Esophagus muscularis mucosa (tissue), 4 donors: ENCODE data around the gene TRMU. TPM values are rescaled to one million over a fixed set of nuclear protein-coding genes. Genes with fewer than 3 reads are reported as not detected.

Experiments used
- DNase-seq: peaks from one replicate; pipeline ENCODE4 v3.0.0-alpha.2; 2017; ENCODE audit errors: extremely low spot score
- H3K27ac ChIP-seq, 4 donors: fragments of 200-600 bp; sonication (generic); replicated peaks in 1 of 4; 1 replicate in 3 of 4; 2 replicates in 1 of 4; pipeline ENCODE4 v1.5.1; 2016 to 2019; ENCODE audit warnings: mild to moderate bottlenecking in 1 of 4
- H3K27me3 ChIP-seq, 4 donors: fragments of 200-600 bp; sonication (generic); one replicate each; pipeline versions ENCODE4 v1.5.1 to v1.6.0; 2016 to 2019
- H3K36me3 ChIP-seq, 4 donors: fragments of 200-600 bp; sonication (generic); one replicate each; pipeline ENCODE4 v1.5.1; 2016 to 2019
- H3K4me1 ChIP-seq, 4 donors: fragments of 200-600 bp; sonication (generic); one replicate each; pipeline ENCODE4 v1.5.1; 2016 to 2019
- H3K4me3 ChIP-seq, 4 donors: fragments of 200-600 bp; sonication (generic); 1 replicate in 2 of 4; 2 replicates in 2 of 4; pipeline ENCODE4 v1.5.1; 2016 to 2019; ENCODE audit warnings: mild to moderate bottlenecking in 4 of 4, moderate library complexity in 1 of 4
- H3K9me3 ChIP-seq, 4 donors: fragments of 200-600 bp; sonication (generic); 1 replicate in 3 of 4; 2 replicates in 1 of 4; pipeline ENCODE4 v1.5.1; 2016 to 2019
- EP300 ChIP-seq: sonication (generic); formaldehyde crosslinking; IDR thresholded peaks from one replicate; pipeline ENCODE4 v1.6.1; 2017; ENCODE audit warnings: antibody characterized with exemption
- POLR2A ChIP-seq: fragments of 450-650 bp; IDR thresholded peaks from one replicate; pipeline ENCODE4 v1.6.1; 2017; ENCODE audit warnings: antibody characterized with exemption, moderate library complexity, mild to moderate bottlenecking, low read depth
- POLR2AphosphoS5 ChIP-seq, 2 donors: sonication (generic); formaldehyde crosslinking; IDR thresholded peaks; one replicate each; pipeline ENCODE4 v1.6.1; 2017; ENCODE audit warnings: antibody characterized with exemption in 2 of 2
- WGBS: methylation state at CpG from one replicate; pipeline ENCODE4 v1.1.5; 2018; 5-methylcytosine and 5-hydroxymethylcytosine counted together
- intact Hi-C: fragments of 100-400 bp; cut with DNase I; formaldehyde crosslinking; loops from one replicate; pipeline ENCODE4 v1.15.1; 2023
- total RNA-seq, 4 donors: library from RNA; depleted of rRNA; stranded (reverse); fragments of >200 nt; gene quantifications; one replicate each; pipeline versions ENCODE4 v1.1.0 to v1.2.1, GENCODE V29; 2016
- TF ChIP-seq, protein P1 (sequence below), 3 experiments: fragments of 200-600 bp in 2 of 3; fragments of 450-650 bp in 1 of 3; sonication (generic) in 2 of 3; IDR thresholded peaks; one replicate each; pipeline ENCODE4 v1.5.1; 2017 to 2019; ENCODE audit warnings: antibody characterized with exemption in 3 of 3, mild to moderate bottlenecking in 2 of 3, moderate library complexity in 1 of 3

TRMU gene
- total RNA-seq, 4 donors from 2014 or later = 18.1 to 23.6 (median 20.6) TPM

DNA sequence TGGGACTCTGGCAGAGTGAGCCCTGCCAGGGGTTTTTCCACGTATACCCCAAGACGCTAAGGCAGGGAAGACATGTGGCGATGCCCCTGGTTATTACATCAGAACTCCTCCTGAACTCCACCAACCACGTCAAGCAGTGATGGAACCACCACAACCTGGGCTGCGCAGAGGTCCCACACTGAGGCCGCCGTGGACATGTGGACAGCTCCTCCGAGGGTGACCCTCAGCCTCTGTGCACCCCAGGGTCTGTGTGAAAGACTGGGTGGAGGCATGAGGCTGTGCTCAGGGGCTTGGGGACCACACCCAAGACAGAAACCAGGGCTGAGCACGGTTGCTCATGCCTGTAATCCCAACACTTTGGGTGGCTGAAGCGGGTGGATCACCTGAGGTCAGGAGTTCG, 52.2 kb downstream of the TRMU start:
- Histone ChIP-seq H3K36me3 (no peaks in the 10 kb centered on the region), H3K27me3 (no peaks in the 10 kb centered on the region), H3K27ac (no peak overlapping the region), H3K9me3 (no peaks in the 10 kb centered on the region), H3K4me1 (peaks cover 0 to 9% (median 2%) of the 10 kb centered on the region in 4 donors), H3K4me3 (no peak overlapping the region)
- intact Hi-C loops = no loop called here
- 94% methylated on average over 3 of the region's 11 CpGs for WGBS
- DNase-seq = no peak
- TF ChIP-seq EP300 (no peak), POLR2AphosphoS5 (IDR thresholded peaks at IDR 0.05) (no peak), POLR2A (no peak)
- TF ChIP-seq, protein P1, sequence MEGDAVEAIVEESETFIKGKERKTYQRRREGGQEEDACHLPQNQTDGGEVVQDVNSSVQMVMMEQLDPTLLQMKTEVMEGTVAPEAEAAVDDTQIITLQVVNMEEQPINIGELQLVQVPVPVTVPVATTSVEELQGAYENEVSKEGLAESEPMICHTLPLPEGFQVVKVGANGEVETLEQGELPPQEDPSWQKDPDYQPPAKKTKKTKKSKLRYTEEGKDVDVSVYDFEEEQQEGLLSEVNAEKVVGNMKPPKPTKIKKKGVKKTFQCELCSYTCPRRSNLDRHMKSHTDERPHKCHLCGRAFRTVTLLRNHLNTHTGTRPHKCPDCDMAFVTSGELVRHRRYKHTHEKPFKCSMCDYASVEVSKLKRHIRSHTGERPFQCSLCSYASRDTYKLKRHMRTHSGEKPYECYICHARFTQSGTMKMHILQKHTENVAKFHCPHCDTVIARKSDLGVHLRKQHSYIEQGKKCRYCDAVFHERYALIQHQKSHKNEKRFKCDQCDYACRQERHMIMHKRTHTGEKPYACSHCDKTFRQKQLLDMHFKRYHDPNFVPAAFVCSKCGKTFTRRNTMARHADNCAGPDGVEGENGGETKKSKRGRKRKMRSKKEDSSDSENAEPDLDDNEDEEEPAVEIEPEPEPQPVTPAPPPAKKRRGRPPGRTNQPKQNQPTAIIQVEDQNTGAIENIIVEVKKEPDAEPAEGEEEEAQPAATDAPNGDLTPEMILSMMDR (IDR thresholded peaks at IDR 0.05) = no peak

DNA sequence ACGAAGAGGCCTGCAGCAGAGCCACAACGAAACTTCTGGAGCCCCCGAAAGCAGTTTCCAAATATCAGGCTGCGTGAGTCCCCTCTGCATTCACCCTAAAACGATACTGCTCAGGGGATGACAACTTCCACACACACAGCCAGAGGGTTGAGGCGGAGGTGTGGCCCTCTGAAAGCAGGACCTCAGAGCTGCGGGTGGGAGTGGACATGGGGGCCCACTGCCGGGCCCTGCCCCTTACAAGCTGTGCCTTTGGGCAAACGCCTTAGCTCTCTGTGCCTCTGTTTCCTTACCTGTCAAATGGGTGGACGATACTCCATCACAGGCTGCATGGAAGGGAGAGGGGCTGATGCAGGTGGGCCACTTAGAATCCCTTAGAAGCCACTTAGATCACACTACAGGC, 53.1 kb downstream of the TRMU start:
- Histone ChIP-seq H3K27ac (no peak overlapping the region), H3K9me3 (no peaks in the 10 kb centered on the region), H3K27me3 (no peaks in the 10 kb centered on the region), H3K36me3 (no peaks in the 10 kb centered on the region), H3K4me3 (no peak overlapping the region), H3K4me1 (peaks cover 0 to 9% (median 2%) of the 10 kb centered on the region in 4 donors)
- intact Hi-C loops = no loop called here
- no peak for DNase-seq
- 100% methylated on average over 5 of the region's 10 CpGs for WGBS
- TF ChIP-seq EP300 (no peak), POLR2A (no peak), POLR2AphosphoS5 (IDR thresholded peaks at IDR 0.05) (no peak)
- TF ChIP-seq, protein P1 (IDR thresholded peaks at IDR 0.05) = no peak

DNA sequence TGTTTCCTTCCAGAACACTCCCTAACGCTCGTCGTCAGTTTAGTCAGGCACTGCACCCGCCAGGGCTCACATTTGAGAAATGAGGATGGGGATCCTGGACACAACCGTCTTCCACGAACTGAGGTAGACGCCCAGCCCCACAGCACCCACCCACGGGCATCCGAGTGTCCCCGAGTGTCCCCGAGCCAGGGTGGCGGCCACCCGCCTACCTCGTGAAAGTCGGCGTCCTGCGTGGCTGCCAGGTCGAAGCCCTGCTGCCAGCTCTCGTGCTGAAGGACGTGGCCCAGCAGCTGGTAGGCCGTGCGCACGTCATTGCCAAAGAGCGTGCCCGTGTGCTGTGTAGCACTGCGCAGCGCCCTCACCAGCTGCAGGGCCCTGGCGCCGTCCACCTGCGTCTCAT, 53.6 kb downstream of the TRMU start:
- no peaks in the 10 kb centered on the region for H3K27me3 ChIP-seq
- TF ChIP-seq, protein P1 (IDR thresholded peaks at IDR 0.05) = no peak
- no peak for TF ChIP-seq EP300
- no peaks in the 10 kb centered on the region for H3K36me3 ChIP-seq
- no peaks in the 10 kb centered on the region for H3K9me3 ChIP-seq
- no peak for DNase-seq
- H3K4me1 ChIP-seq = peaks cover 0 to 9% (median 2%) of the 10 kb centered on the region in 4 donors
- no peak overlapping the region for H3K27ac ChIP-seq
- WGBS = 94% methylated on average over 23 of the region's 30 CpGs
- intact Hi-C loops = no loop called here
- no peak overlapping the region for H3K4me3 ChIP-seq

DNA sequence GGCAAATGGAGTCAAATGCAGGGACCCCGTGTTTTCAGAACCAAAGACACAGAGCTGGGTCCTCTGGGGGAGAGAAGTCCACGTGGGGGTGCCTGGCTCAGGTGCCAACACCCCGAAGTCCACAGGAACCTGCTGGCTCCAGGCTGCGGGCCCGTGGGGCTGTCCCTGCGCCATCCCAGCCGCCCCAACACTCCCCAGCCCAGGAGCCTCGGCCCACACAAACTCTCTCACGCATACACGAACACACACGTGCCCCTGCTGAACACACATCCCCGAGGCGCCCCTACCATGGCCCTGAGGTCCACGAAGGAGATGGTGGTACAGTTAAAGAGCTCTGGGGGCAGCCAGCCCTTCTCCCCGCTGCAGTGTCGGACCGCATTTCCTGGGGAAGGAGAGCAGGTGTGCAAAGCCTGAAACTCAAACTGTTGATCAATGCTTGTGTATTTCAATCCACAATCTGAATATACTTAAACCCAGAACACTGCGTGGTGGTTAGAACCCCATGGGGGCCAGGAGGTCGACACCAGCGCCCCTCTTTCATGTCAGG, 54.7 kb downstream of the TRMU start:
- 79% methylated on average over 20 of the region's 20 CpGs for WGBS
- H3K27ac ChIP-seq = no peak overlapping the region
- TF ChIP-seq, protein P1 (IDR thresholded peaks at IDR 0.05) = no peak
- TF ChIP-seq POLR2AphosphoS5 (IDR thresholded peaks at IDR 0.05) (no peak), POLR2A (no peak), EP300 (no peak)

DNA sequence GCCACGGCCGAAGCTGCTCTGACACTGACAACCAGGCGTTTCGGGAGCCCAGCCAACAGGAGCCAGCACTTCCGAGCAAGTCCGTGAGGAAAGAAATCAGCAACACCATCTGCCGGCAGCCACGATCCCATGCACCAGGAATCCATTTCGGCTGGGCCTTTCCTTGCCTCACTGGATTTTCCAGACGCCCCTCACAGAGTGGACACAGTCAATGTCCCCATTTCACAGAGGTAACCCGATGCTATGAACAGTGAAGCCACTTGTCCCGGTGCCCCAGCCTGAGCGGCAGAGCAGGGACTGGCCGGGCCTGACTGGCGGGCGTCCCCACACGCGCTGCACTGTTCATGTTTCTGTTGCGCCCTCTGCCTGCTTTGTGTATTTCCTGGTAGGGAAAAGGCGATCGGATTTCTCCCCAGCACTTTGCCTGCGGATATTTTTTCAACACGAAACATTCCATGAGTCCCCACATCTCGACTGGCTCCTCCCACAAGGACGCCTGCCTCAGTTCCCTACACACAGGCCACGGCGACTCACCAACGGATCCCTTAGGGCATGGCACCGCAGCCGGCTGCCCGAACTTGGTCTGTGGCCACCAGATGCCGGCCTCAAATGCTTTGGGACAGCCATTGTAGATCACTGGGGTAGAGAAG, 55.3 kb downstream of the TRMU start:
- no peaks in the 10 kb centered on the region for H3K36me3 ChIP-seq
- peaks cover 0 to 9% (median 2%) of the 10 kb centered on the region in 4 donors for H3K4me1 ChIP-seq
- H3K27me3 ChIP-seq = no peaks in the 10 kb centered on the region
- 68% methylated on average over 29 of the region's 32 CpGs for WGBS
- no peaks in the 10 kb centered on the region for H3K9me3 ChIP-seq
- intact Hi-C loops = no loop called here
- TF ChIP-seq, protein P1 (IDR thresholded peaks at IDR 0.05) = peak; percentile 30 to 53 (median 30)
- TF ChIP-seq EP300 = no peak
- peak overlapping the region in 1 of 4 donors; percentile 24 for H3K4me3 ChIP-seq
- no peak for DNase-seq
- peak overlapping the region in 1 of 4 donors; percentile 26 for H3K27ac ChIP-seq

More for the DNA sequence above, 54.7 kb downstream of the TRMU start:
- no peaks in the 10 kb centered on the region for H3K27me3 ChIP-seq
- intact Hi-C loops = no loop called here
- H3K4me1 ChIP-seq = peaks cover 0 to 9% (median 2%) of the 10 kb centered on the region in 4 donors
- H3K4me3 ChIP-seq = peak overlapping the region in 1 of 4 donors; percentile 24
- H3K36me3 ChIP-seq = no peaks in the 10 kb centered on the region
- DNase-seq = no peak
- H3K9me3 ChIP-seq = no peaks in the 10 kb centered on the region
